Measurements from ENCODE around the gene ENOX1.

DNA sequence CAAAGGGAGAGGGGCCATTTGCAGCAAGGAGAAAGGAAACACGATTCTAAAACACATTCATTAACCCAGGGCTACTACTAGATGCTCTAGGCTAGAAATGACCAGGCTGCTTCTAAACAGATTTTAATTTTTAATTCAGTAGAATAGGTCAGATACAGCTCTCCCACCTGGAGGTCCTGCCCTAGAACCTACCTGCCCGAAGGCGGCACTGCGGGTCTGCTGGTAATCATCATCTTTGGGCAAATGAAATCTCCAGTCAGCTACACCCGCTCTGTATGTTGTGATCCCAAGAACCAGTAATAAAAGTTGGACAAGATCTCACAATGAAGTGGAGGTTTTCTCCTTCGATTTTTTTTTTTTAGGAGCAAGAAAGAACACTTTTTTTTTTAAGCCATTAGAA is 345.3 kb downstream of the ENOX1 start:
- no peak for TF ChIP-seq CTCF (IDR thresholded peaks at IDR 0.05)
- no peak for TF ChIP-seq POLR2A (IDR thresholded peaks at IDR 0.05)
